BJ (cell line): Measurements from ENCODE around the gene ZNF726. TPM values are rescaled to one million over a fixed set of nuclear protein-coding genes. Genes with fewer than 3 reads are reported as not detected.
"Not testable (repeated sequence)": the region's sequence is repeated elsewhere in the genome, so short reads cannot be mapped to it uniquely, and the experiment has no call there.

Experiments used
- CTCF ChIA-PET: fragments of 350-600 bp; formaldehyde crosslinking; extraction: SDS; loops from one replicate; lab custom pipeline; 2021; ENCODE audit warnings: antibody characterized with exemption, inconsistent platforms; lab: Yijun Ruan, JAX
- POLR2A ChIA-PET: fragments of 300-600 bp; sonication (Branson Sonifier 250); formaldehyde crosslinking; extraction: SDS; loops from one replicate; lab custom pipeline; 2021; ENCODE audit warnings: antibody characterized with exemption; lab: Charles Lee
- DNase-seq: peaks from one replicate; pipeline ENCODE4 v3.0.0-alpha.2; 2011; ENCODE audit warnings: low read depth
- H3K27me3 ChIP-seq: 2 replicates; pipeline ENCODE4 v1.6.0; 2011; ENCODE audit warnings: low read length; ENCODE audit not compliant: control insufficient read depth, insufficient read depth
- H3K36me3 ChIP-seq: 2 replicates; pipeline ENCODE4 v1.5.1; 2011; ENCODE audit warnings: low read length; ENCODE audit not compliant: control insufficient read depth, insufficient read depth
- H3K4me3 ChIP-seq: 2 replicates; pipeline ENCODE4 v1.5.1; 2011; ENCODE audit warnings: low read depth, mild to moderate bottlenecking, control low read depth, low read length
- polyA plus RNA-seq: library from polyadenylated mRNA; depleted of rRNA; stranded (reverse); fragments of >200 nt; gene quantifications from 2 replicates; pipeline ENCODE4 v1.2.3, GENCODE V29; 2011
- TF ChIP-seq, protein P1 (sequence below): IDR thresholded peaks from 2 replicates; pipeline ENCODE4 v1.5.1; 2011; ENCODE audit warnings: low read depth, mild to moderate bottlenecking, control low read depth, inconsistent platforms, low read length, moderate library complexity; ENCODE audit not compliant: insufficient read depth

ZNF726 gene
- polyA plus RNA-seq, 1 experiment, result 1.2 TPM

GRCh38 chr19:23882493-23882892 is 32.2 kb upstream of the ZNF726 start:
- ChIA-PET CTCF (no interaction called here), POLR2A (no interaction called here)
- TF ChIP-seq, protein P1, sequence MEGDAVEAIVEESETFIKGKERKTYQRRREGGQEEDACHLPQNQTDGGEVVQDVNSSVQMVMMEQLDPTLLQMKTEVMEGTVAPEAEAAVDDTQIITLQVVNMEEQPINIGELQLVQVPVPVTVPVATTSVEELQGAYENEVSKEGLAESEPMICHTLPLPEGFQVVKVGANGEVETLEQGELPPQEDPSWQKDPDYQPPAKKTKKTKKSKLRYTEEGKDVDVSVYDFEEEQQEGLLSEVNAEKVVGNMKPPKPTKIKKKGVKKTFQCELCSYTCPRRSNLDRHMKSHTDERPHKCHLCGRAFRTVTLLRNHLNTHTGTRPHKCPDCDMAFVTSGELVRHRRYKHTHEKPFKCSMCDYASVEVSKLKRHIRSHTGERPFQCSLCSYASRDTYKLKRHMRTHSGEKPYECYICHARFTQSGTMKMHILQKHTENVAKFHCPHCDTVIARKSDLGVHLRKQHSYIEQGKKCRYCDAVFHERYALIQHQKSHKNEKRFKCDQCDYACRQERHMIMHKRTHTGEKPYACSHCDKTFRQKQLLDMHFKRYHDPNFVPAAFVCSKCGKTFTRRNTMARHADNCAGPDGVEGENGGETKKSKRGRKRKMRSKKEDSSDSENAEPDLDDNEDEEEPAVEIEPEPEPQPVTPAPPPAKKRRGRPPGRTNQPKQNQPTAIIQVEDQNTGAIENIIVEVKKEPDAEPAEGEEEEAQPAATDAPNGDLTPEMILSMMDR, result no peak
- Histone ChIP-seq H3K27me3 (no peaks in the 10 kb centered on the region), H3K36me3 (no peaks in the 10 kb centered on the region), H3K4me3 (no peak overlapping the region)
- no peak for DNase-seq

- no peak overlapping the region for H3K4me3 ChIP-seq
- DNase-seq, result no peak
- POLR2A ChIA-PET, result no interaction called here
- no peaks in the 10 kb centered on the region for H3K27me3 ChIP-seq
- no peaks in the 10 kb centered on the region for H3K36me3 ChIP-seq
- TF ChIP-seq, protein P1, result no peak
- CTCF ChIA-PET, result no interaction called here
Observed at GRCh38 chr19:23884363-23884762, 30.3 kb upstream of the ZNF726 start.

GRCh38 chr19:23887642-23888041 is 27.0 kb upstream of the ZNF726 start:
- H3K4me3 ChIP-seq, result no peak overlapping the region
- no peaks in the 10 kb centered on the region for H3K27me3 ChIP-seq
- DNase-seq, result no peak
- H3K36me3 ChIP-seq, result no peaks in the 10 kb centered on the region
- TF ChIP-seq, protein P1, result no peak
- CTCF ChIA-PET, result no interaction called here
- POLR2A ChIA-PET, result no interaction called here

DNA sequence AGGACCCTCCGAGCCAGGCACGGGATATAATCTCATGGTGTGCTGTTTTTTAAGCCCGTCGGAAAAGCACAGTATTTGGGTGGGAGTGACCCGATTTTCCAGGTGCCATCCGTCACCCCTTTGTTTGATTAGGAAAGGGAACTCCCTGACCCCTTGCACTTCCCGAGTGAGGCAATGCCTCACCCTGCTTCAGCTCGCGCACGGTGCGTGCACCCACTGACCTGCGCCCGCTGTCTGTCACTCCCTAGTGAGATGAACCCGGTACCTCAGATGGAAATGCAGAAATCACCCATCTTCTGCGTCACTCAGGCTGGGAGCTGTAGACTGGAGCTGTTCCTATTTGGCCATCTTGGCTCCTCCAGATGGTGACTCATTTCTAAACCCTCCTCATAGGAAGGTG is 18.6 kb upstream of the ZNF726 start:
- POLR2A ChIA-PET, result not testable (repeated sequence)

GRCh38 chr19:23896912-23897311 is 17.8 kb upstream of the ZNF726 start:
- Histone ChIP-seq H3K36me3 (no peaks in the 10 kb centered on the region), H3K27me3 (no peaks in the 10 kb centered on the region), H3K4me3 (no peak overlapping the region)
- CTCF ChIA-PET, result no interaction called here
- TF ChIP-seq, protein P1, result no peak
- DNase-seq, result no peak
- POLR2A ChIA-PET, result no interaction called here

More for the DNA sequence above, 18.6 kb upstream of the ZNF726 start:
- H3K4me3 ChIP-seq, CTCF ChIA-PET, H3K27me3 ChIP-seq, DNase-seq, H3K36me3 ChIP-seq: not testable (repeated sequence)

DNA sequence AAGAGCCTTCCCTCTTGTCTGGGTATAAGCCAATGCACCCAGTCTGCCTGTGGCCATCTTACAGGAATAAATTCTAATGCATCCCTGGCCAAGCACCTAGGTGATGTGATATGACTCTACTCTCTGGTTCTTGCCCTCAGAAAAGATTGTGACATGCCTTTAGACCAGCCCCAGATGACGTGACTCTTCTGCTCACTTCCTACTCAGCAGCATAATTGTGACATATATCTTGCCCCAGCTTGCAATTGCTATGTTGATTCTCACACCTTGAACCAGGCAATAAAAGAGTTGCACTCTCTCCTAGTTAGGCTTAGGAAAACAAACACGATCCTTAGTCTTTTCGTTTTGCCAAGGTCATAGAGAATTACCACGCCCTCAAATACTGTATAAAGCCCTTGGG is 13.3 kb upstream of the ZNF726 start:
- TF ChIP-seq, protein P1, result no peak
- ChIA-PET CTCF (no interaction called here), POLR2A (no interaction called here)
- Histone ChIP-seq H3K36me3 (no peaks in the 10 kb centered on the region), H3K27me3 (no peaks in the 10 kb centered on the region), H3K4me3 (no peak overlapping the region)
- DNase-seq, result no peak
